HUDEP-2 (cell line): ENCODE data around the gene NF2.

Experiments used
- DNase-seq, 76 experiments: peaks; one replicate each; lab custom pipeline; 2025; ENCODE audit not compliant: unreplicated experiment in 76 of 76; lab: John Stamatoyannopoulos, UW

NF2 gene

GRCh38 chr22:29629903-29630516 is 26.6 kb downstream of the NF2 start:
- no peak for DNase-seq

- DNase-seq: peak in 1 of 76 experiments; percentile 13
Observed at GRCh38 chr22:29630987-29631386, 27.6 kb downstream of the NF2 start.

GRCh38 chr22:29631725-29632124 is 28.3 kb downstream of the NF2 start:
- no peak for DNase-seq

GRCh38 chr22:29632672-29633071 is 29.2 kb downstream of the NF2 start:
- DNase-seq: no peak

- no peak for DNase-seq
Observed at GRCh38 chr22:29633514-29634312, 30.3 kb downstream of the NF2 start.

- DNase-seq: peak in 7 of 76 experiments; percentile 12 to 33 (median 21)
Observed at GRCh38 chr22:29634847-29635246, 31.4 kb downstream of the NF2 start.

- peak in 17 of 76 experiments; percentile 14 to 53 (median 23) for DNase-seq
Observed at GRCh38 chr22:29635734-29636357, 32.4 kb downstream of the NF2 start.

- no peak for DNase-seq
Observed at GRCh38 chr22:29636751-29637150, 33.3 kb downstream of the NF2 start.

GRCh38 chr22:29637181-29637580 is 33.7 kb downstream of the NF2 start:
- no peak for DNase-seq

- no peak for DNase-seq
Observed at GRCh38 chr22:29638678-29639077, 35.2 kb downstream of the NF2 start.

GRCh38 chr22:29639096-29639495 is 35.7 kb downstream of the NF2 start:
- DNase-seq: no peak

- no peak for DNase-seq
Observed at GRCh38 chr22:29641042-29641699, 37.7 kb downstream of the NF2 start.

GRCh38 chr22:29641700-29642330 is 38.4 kb downstream of the NF2 start:
- DNase-seq: no peak

GRCh38 chr22:29642694-29643093 is 39.3 kb downstream of the NF2 start:
- DNase-seq: no peak

GRCh38 chr22:29647954-29648737 is 44.7 kb downstream of the NF2 start:
- no peak for DNase-seq

GRCh38 chr22:29650370-29650769 is 46.9 kb downstream of the NF2 start:
- DNase-seq: no peak

GRCh38 chr22:29651652-29652051 is 48.2 kb downstream of the NF2 start:
- DNase-seq: no peak

GRCh38 chr22:29654420-29654819 is 51.0 kb downstream of the NF2 start:
- no peak for DNase-seq

GRCh38 chr22:29654882-29655281 is 51.4 kb downstream of the NF2 start:
- DNase-seq: no peak

GRCh38 chr22:29658176-29658575 is 54.7 kb downstream of the NF2 start:
- DNase-seq: no peak
